ENCODE measurements around the gene TROAP. TPM values are rescaled to one million over a fixed set of nuclear protein-coding genes. Genes with fewer than 3 reads are reported as not detected.

The TROAP gene
- polyA plus RNA-seq, 3 donors: 0.05 TPM; not detected in 2

DNA sequence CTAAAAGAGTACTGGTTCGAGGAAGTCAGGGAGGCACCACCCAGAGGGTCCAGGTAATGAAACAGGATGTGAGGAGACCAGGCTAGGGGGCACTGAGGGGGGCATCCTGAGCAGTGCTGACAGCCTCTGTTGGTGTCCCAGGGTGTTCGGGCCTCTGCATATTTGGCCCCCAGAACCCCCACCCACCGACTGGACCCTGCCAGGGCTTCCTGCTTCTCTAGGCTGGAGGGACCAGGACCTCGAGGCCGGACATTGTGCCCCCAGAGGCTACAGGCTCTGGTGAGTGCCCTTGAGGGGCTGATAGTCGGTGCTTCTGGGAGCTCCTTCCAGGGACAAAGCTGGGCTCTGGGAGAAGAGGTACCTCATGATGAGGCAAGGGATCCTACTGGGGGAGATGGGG, 2.6 kb downstream of the TROAP start:
- Mint-ChIP-seq H3K9me3 (no peaks in the 10 kb centered on the region), H3K27me3 (ENCODE audit: low read depth in 3 of 3) (peaks cover 0 to 8% (median 5%) of the 10 kb centered on the region in 3 donors), H3K27ac (peak overlapping the region in 1 of 7 donors; percentile 50), H3K36me3 (peaks cover 33 to 58% of the 10 kb centered on the region in 2 donors), H3K4me1 (peaks cover 21% of the 10 kb centered on the region), H3K4me3 (no peak overlapping the region)
- no peaks in the 10 kb centered on the region for H4K20me1 ChIP-seq (ENCODE audit: insufficient read depth, low read length)
- no peak overlapping the region for H3K4me3 ChIP-seq (replicated peaks in 1 of 3; ENCODE audit: low read depth in 2 of 3, low read length in 3 of 3)
- no peak for TF ChIP-seq CTCF (IDR thresholded peaks at IDR 0.05)
- peaks cover 19% of the 10 kb centered on the region for H3K79me2 ChIP-seq (ENCODE audit: insufficient read depth, low read length)
- no peak overlapping the region for H3K4me2 ChIP-seq (replicated peaks; ENCODE audit: extremely low read depth, low read length, poor library complexity, severe bottlenecking)
- H3K27ac ChIP-seq (ENCODE audit: low read depth in 1 of 2, low read length in 2 of 2): no peak overlapping the region
- H3K27me3 ChIP-seq (ENCODE audit: control insufficient read depth in 2 of 2, insufficient read depth in 2 of 2, low read length in 2 of 2): no peaks in the 10 kb centered on the region
- H3K9me3 ChIP-seq (replicated peaks in 1 of 2; ENCODE audit: control insufficient read depth in 1 of 2, insufficient read depth in 1 of 2, low read length in 2 of 2): no peaks in the 10 kb centered on the region
- DNase-seq: no peak
- intact Hi-C loops (cut with micrococcal nuclease): no loop called here
- 97% methylated on average over 5 of the region's 6 CpGs for WGBS (ENCODE audit: insufficient coverage)
- peaks cover 17 to 21% of the 10 kb centered on the region in 2 donors for H3K4me1 ChIP-seq (ENCODE audit: control insufficient read depth in 1 of 2, insufficient read depth in 2 of 2, low read length in 2 of 2)
- H2AFZ ChIP-seq (ENCODE audit: insufficient read depth, low read depth, low read length, poor library complexity, severe bottlenecking): no peak overlapping the region
- no peak overlapping the region for H3K9ac ChIP-seq (ENCODE audit: insufficient read depth, low read length, poor library complexity, severe bottlenecking)
- H3K36me3 ChIP-seq (replicated peaks in 1 of 2; ENCODE audit: control insufficient read depth in 1 of 2, insufficient read depth in 2 of 2, low read length in 2 of 2): peaks cover 16 to 49% of the 10 kb centered on the region in 2 donors

DNA sequence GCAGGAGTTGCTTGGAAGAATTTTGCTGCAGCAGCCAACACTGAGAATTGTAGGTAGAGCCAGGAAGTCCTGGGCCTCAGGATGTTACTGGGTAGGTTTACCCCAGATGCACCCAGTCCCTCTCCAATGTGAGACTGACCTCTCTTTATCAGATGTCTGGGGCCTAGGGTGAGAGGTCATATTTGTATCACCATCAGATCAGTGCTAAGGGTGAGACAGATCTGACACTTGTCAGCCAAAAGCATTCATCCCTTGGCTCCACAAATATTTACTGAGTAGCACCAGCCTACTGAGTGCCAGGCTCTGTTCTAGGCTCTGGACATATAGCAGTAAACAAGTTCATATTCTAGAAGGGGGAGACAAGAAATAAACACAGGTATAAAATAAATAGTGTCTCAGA, 4.3 kb downstream of the TROAP start:
- Mint-ChIP-seq H3K36me3 (peaks cover 50 to 76% of the 10 kb centered on the region in 2 donors), H3K4me1 (peaks cover 20% of the 10 kb centered on the region), H3K9me3 (peaks cover 0 to 2% (median 0%) of the 10 kb centered on the region in 7 donors), H3K4me3 (no peak overlapping the region), H3K27ac (no peak overlapping the region), H3K27me3 (ENCODE audit: low read depth in 3 of 3) (peaks cover 9 to 18% (median 14%) of the 10 kb centered on the region in 3 donors)
- H3K36me3 ChIP-seq (replicated peaks in 1 of 2; ENCODE audit: control insufficient read depth in 1 of 2, insufficient read depth in 2 of 2, low read length in 2 of 2): peaks cover 22 to 59% of the 10 kb centered on the region in 2 donors
- no peak for TF ChIP-seq CTCF (IDR thresholded peaks at IDR 0.05)
- H3K27me3 ChIP-seq (ENCODE audit: control insufficient read depth in 2 of 2, insufficient read depth in 2 of 2, low read length in 2 of 2): peaks cover 3 to 5% of the 10 kb centered on the region in 2 donors
- no peak overlapping the region for H3K4me2 ChIP-seq (replicated peaks; ENCODE audit: extremely low read depth, low read length, poor library complexity, severe bottlenecking)
- H3K27ac ChIP-seq (ENCODE audit: low read depth in 1 of 2, low read length in 2 of 2): no peak overlapping the region
- no peaks in the 10 kb centered on the region for H4K20me1 ChIP-seq (ENCODE audit: insufficient read depth, low read length)
- H2AFZ ChIP-seq (ENCODE audit: insufficient read depth, low read depth, low read length, poor library complexity, severe bottlenecking): no peak overlapping the region
- no peaks in the 10 kb centered on the region for H3K9me3 ChIP-seq (replicated peaks in 1 of 2; ENCODE audit: control insufficient read depth in 1 of 2, insufficient read depth in 1 of 2, low read length in 2 of 2)
- H3K4me1 ChIP-seq (ENCODE audit: control insufficient read depth in 1 of 2, insufficient read depth in 2 of 2, low read length in 2 of 2): peaks cover 11 to 13% of the 10 kb centered on the region in 2 donors
- no peak overlapping the region for H3K4me3 ChIP-seq (replicated peaks in 1 of 3; ENCODE audit: low read depth in 2 of 3, low read length in 3 of 3)
- intact Hi-C loops (cut with micrococcal nuclease): no loop called here
- DNase-seq: no peak
- no peak overlapping the region for H3K9ac ChIP-seq (ENCODE audit: insufficient read depth, low read length, poor library complexity, severe bottlenecking)
- peaks cover 19% of the 10 kb centered on the region for H3K79me2 ChIP-seq (ENCODE audit: insufficient read depth, low read length)

All from CD14-positive monocyte (primary cell).